Renal pelvis (tissue), 4 donors: ENCODE measurements around the gene NCKAP5. TPM values are rescaled to one million over a fixed set of nuclear protein-coding genes. Genes with fewer than 3 reads are reported as not detected.

ENCODE experiments used
- DNase-seq: peaks from one replicate; pipeline ENCODE4 v3.0.0-alpha.2; 2013
- polyA plus RNA-seq, 3 donors: library from polyadenylated mRNA; unstranded; fragments of 120-200 nt; gene quantifications; one replicate each; pipeline ENCODE4 v1.2.1, GENCODE V29; 2013; ENCODE audit not compliant: insufficient read length in 3 of 3

NCKAP5 gene
- polyA plus RNA-seq, 3 donors, result 6.2 to 6.5 (median 6.3) TPM

DNA sequence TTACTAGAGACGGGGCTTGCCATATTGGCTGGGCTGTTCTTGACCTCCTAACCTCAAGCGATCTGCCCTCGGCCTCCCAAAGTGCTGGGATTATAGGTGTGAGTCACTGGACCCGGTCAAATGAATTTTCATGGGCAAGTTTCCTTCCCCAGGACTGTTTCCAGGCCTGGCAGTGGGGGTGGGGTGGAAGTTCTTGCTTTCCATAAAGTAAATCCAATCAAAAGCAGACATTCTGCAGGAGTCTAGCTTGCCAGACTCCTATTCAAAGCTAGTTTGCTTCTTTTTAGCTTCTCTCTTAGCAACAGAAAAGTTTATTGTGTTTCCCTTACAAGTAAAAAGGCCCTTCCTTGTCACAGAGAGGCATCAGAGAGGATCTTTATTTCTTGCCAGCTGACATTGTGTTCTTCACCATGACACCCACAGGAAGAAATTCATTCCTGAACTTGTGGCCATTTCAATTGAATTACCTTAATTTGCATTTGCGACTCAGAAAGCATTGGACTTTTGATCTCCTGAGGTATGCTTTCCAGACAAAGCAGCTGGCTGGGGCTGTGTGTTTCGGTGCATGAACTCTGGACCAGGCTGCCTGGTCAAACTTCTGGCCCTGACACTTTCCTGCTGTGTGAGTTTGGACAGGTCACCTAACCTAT is 936.1 kb downstream of the NCKAP5 start:
- DNase-seq, result no peak

DNA sequence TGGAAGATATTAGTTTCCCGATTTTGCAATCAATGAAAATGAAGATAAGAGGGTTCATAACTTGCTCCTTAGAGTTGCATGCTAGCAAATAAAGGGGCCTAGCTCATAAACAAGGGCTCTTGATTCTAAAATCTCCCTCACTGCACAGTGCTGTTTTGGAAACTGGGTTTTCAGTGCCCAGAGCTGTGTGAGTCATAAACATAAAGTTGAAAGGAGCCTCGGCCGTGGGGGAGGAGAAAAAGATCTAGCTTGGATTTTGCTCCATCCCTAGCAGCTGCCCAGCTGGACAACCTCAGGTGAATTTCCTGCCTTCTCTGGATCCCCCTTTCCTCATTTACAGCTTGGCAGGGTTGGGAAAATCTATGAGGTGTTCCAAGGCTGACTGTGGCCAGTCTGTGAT is 940.7 kb downstream of the NCKAP5 start:
- no peak for DNase-seq

DNA sequence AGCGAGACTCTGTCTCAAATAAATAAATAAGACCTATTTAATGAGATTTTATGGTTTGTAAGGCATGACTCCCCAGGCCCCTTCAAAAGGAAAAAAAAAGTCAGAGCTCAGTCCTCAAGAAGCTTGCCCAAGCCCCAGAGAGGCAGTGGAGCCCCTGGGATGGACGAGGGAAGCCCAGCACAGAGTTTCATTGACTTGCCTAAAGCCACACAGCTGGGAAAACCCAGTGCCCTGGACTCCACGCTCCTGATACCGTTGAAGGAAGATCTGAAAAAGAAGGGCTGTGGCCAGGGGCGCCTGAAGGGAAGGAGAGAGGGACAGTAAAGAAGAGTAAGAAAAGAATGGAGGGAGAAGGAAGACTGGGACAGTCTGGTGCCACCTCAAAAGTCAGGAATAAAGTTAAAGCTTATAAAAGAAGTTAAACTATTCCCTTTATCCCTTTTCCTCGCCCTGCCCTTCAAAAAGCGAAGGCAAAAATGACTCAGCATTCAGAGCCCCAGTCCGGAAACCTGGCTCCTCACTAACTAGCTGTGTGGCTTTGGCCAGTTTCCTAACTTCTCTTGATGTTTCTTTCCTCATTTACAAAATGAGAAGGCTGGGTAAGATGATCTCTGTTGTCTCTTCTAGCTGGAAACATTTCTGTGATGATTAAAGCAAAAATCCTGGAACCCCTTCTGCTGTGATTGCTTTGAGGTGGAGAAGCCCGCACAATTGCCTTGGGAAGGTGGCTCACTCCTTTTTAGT is 945.0 kb downstream of the NCKAP5 start:
- DNase-seq, result no peak
